Erythroblast (primary cell): ENCODE data around the gene MMAB.

Source experiments
- GATA1 ChIP-seq: IDR thresholded peaks from 2 replicates; pipeline ENCODE4 v1.6.1; 2011; ENCODE audit warnings: low read depth, mild to moderate bottlenecking, control low read depth, low read length, moderate library complexity
- POLR2A ChIP-seq: IDR thresholded peaks from 2 replicates; pipeline ENCODE4 v1.6.1; 2011; ENCODE audit warnings: mild to moderate bottlenecking, low read length

GRCh38 chr12:109518820-109519665, 54.3 kb downstream of the MMAB start:
- no peak for TF ChIP-seq POLR2A
- TF ChIP-seq GATA1: no peak
